Endothelial cell of umbilical vein (primary cell): ENCODE results near the gene RASGEF1C. TPM values are rescaled to one million over a fixed set of nuclear protein-coding genes. Genes with fewer than 3 reads are reported as not detected.

ENCODE experiments used
- BruUV-seq: library from RNA; stranded (reverse); fragments of 400-500 nt; replicated peaks from 2 replicates; lab custom pipeline; 2021; lab: Mats Ljungman, UMichigan
- CTCF ChIA-PET: fragments of 300-600, 350-600 bp; sonication (Branson Sonifier 250); formaldehyde crosslinking; loops from one replicate; lab custom pipeline; 2021; ENCODE audit warnings: antibody characterized with exemption, inconsistent platforms; lab: Charles Lee
- POLR2A ChIA-PET: fragments of 300-600, 350-600 bp; sonication (Branson Sonifier 250); formaldehyde crosslinking; loops from one replicate; lab custom pipeline; 2021; ENCODE audit warnings: antibody characterized with exemption, inconsistent platforms; lab: Charles Lee
- DNase-seq: peaks from one replicate; pipeline ENCODE4 v3.0.0-alpha.2; 2011; ENCODE audit warnings: low read depth, low spot score
- FAIRE-seq: peaks from 2 replicates; lab custom pipeline; 2011; peaks lifted over from hg19 to GRCh38; lab: Jason Lieb, UNC
- H2AFZ ChIP-seq: 2 replicates; pipeline ENCODE4 v1.6.0; 2012; ENCODE audit warnings: low read depth, low read length, control low read depth, inconsistent platforms
- H3K27ac ChIP-seq: 2 replicates; pipeline ENCODE4 v1.5.1; 2011; ENCODE audit warnings: low read depth, mild to moderate bottlenecking, control low read depth, low read length, moderate library complexity; ENCODE audit not compliant: insufficient read depth
- H3K27me3 ChIP-seq, 2 experiments: 2 replicates each; pipeline versions ENCODE4 v1.6.0 to v1.6.1; 2011; ENCODE audit warnings: low read length in 2 of 2, mixed read lengths in 1 of 2; ENCODE audit not compliant: control insufficient read depth in 2 of 2, insufficient read depth in 2 of 2
- H3K36me3 ChIP-seq, 2 experiments: 2 replicates in 1 of 2; 3 replicates in 1 of 2; pipeline ENCODE4 v1.5.1; 2011; ENCODE audit warnings: low read length in 2 of 2, mild to moderate bottlenecking in 1 of 2, moderate library complexity in 1 of 2; ENCODE audit not compliant: control insufficient read depth in 2 of 2, insufficient read depth in 2 of 2; ENCODE audit errors: extremely low read depth in 1 of 2
- H3K4me1 ChIP-seq: 3 replicates; pipeline ENCODE4 v1.5.1; 2011; ENCODE audit warnings: mild to moderate bottlenecking, low read length; ENCODE audit not compliant: control insufficient read depth, insufficient read depth; ENCODE audit errors: extremely low read depth
- H3K4me2 ChIP-seq: 2 replicates; pipeline ENCODE4 v1.6.1; 2011; ENCODE audit warnings: low read length, control low read depth, mixed read lengths; ENCODE audit not compliant: insufficient read depth
- H3K4me3 ChIP-seq, 3 experiments: fragments of 200-600 bp in 1 of 3; sonication (generic), shearing (Covaris generic) in 1 of 3; replicated peaks in 1 of 3; 2 replicates each; pipeline ENCODE4 v1.5.1; 2011 to 2016; ENCODE audit warnings: control low read depth in 3 of 3, low read length in 3 of 3, mild to moderate bottlenecking in 2 of 3, inconsistent platforms in 1 of 3, low read depth in 1 of 3, moderate library complexity in 1 of 3; ENCODE audit not compliant: insufficient read depth in 1 of 3
- H3K79me2 ChIP-seq: 2 replicates; pipeline ENCODE4 v1.6.0; 2012; ENCODE audit warnings: low read length, inconsistent platforms; ENCODE audit not compliant: control insufficient read depth, insufficient read depth
- H3K9ac ChIP-seq: replicated peaks from 2 replicates; pipeline ENCODE3; 2011; ENCODE audit warnings: low read length, control low read depth; ENCODE audit not compliant: insufficient read depth; ENCODE audit errors: extremely low read depth
- H3K9me1 ChIP-seq: replicated peaks from 3 replicates; pipeline ENCODE4 v1.6.0; 2011; ENCODE audit warnings: mild to moderate bottlenecking, low read length; ENCODE audit not compliant: control insufficient read depth, insufficient read depth; ENCODE audit errors: extremely low read depth
- H3K9me3 ChIP-seq: replicated peaks from 2 replicates; pipeline ENCODE4 v1.5.1; 2012; ENCODE audit warnings: low read length, inconsistent platforms; ENCODE audit not compliant: control insufficient read depth, insufficient read depth
- H4K20me1 ChIP-seq: replicated peaks from 2 replicates; pipeline ENCODE3; 2011; ENCODE audit warnings: mild to moderate bottlenecking, low read length; ENCODE audit not compliant: control insufficient read depth, insufficient read depth; ENCODE audit errors: extremely low read depth
- CTCF ChIP-seq, 2 donors: IDR thresholded peaks; 1 replicate in 1 of 2; 2 replicates in 1 of 2; pipeline ENCODE4 v1.5.1; 2011; ENCODE audit warnings: low read length in 2 of 2, mild to moderate bottlenecking in 2 of 2, moderate library complexity in 2 of 2, control low read depth in 1 of 2, inconsistent platforms in 1 of 2, low read depth in 1 of 2; ENCODE audit not compliant: insufficient read depth in 1 of 2; ENCODE audit errors: extremely low read depth in 1 of 2
- EZH2 ChIP-seq: IDR thresholded peaks from 2 replicates; pipeline ENCODE4 v1.6.1; 2012; ENCODE audit warnings: borderline replicate concordance, low read depth, mild to moderate bottlenecking, moderate library complexity, low read length, inconsistent platforms; ENCODE audit not compliant: severe bottlenecking
- FOS ChIP-seq: IDR thresholded peaks from 2 replicates; pipeline ENCODE4 v1.6.1; 2011; ENCODE audit warnings: mild to moderate bottlenecking, low read length, moderate library complexity, borderline replicate concordance; ENCODE audit not compliant: insufficient read depth
- GATA2 ChIP-seq: IDR thresholded peaks from 2 replicates; pipeline ENCODE4 v1.7.0; 2011; ENCODE audit warnings: low read depth, mild to moderate bottlenecking, moderate library complexity, mixed read lengths, low read length; ENCODE audit not compliant: insufficient read length, insufficient read depth
- MAX ChIP-seq: IDR thresholded peaks from 2 replicates; pipeline ENCODE4 v1.6.1; 2011; ENCODE audit not compliant: insufficient read depth, insufficient read length
- dilution Hi-C: fragments of 300-500 bp; cut with MboI; formaldehyde crosslinking; loops from one replicate; pipeline ENCODE4 v1.15.0; 2019; ENCODE audit warnings: low sequenced_read_pairs; ENCODE audit not compliant: extremely low pct_ligation_motif_present
- intact Hi-C: fragments of 100-400 bp; cut with micrococcal nuclease; formaldehyde crosslinking; loops from one replicate; pipeline ENCODE4 v1.10.0; 2022
- polyA plus RNA-seq, 4 experiments: library from polyadenylated mRNA; depleted of rRNA in 3 of 4; stranded (reverse) in 3 of 4; unstranded in 1 of 4; fragments of >200 nt; gene quantifications; 2 replicates each; pipeline versions ENCODE4 v1.2.1 to v1.2.3, GENCODE V29; 2011 to 2012; ENCODE audit warnings: missing spikeins in 1 of 4
- total RNA-seq: library from RNA; stranded (reverse); gene quantifications from 2 replicates; pipeline ENCODE4 v1.2.3, GENCODE V29; 2021

Gene RASGEF1C
- total and polyA plus RNA-seq, 2 donors (not counting 3 experiments of a cell fraction or from before 2014, with no cell fraction given) = not detected

- POLR2A ChIA-PET = interaction anchor here (0.6 kb wide), 1 partner anchor 45 kb away, joined by 3 read pairs; no protein-coding TSS in a partner anchor
- Histone ChIP-seq H3K4me1 (no peaks in the 10 kb centered on the region), H3K4me3 (no peak overlapping the region), H3K27me3 (no peaks in the 10 kb centered on the region), H4K20me1 (no peaks in the 10 kb centered on the region), H3K79me2 (no peaks in the 10 kb centered on the region), H3K9me3 (no peaks in the 10 kb centered on the region), H3K9me1 (no peaks in the 10 kb centered on the region), H3K36me3 (no peaks in the 10 kb centered on the region), H3K4me2 (no peak overlapping the region), H3K9ac (no peak overlapping the region), H2AFZ (no peak overlapping the region), H3K27ac (no peak overlapping the region)
- intact Hi-C loops (no loop called here), dilution Hi-C loops (no loop called here)
- DNase-seq = no peak
- FAIRE-seq = no peak
- CTCF ChIA-PET = interaction anchor here (0.9 to 1.6 kb wide), 2 partner anchors 76 to 196 kb away, joined by 3 to 5 read pairs; partner anchors contain the start of gene RASGEF1C
- no TSS peak for BruUV-seq
- TF ChIP-seq EZH2 (no peak), FOS (no peak), CTCF (IDR thresholded peaks at IDR 0.05; ENCODE audit: extremely low read depth in 1 of 2, insufficient read depth in 1 of 2, low read depth in 1 of 2, low read length in 2 of 2) (no peak), MAX (no peak), GATA2 (no peak)
These were observed 76.0 kb downstream of the RASGEF1C start for GRCh38 chr5:180133060-180133459.
